NCI-H2107 (cell line): ENCODE results near the gene HOXD8.

Experiments used
- DNase-seq: peaks from one replicate; lab custom pipeline; 2025; lab: John Stamatoyannopoulos, UW

The HOXD8 gene

DNA sequence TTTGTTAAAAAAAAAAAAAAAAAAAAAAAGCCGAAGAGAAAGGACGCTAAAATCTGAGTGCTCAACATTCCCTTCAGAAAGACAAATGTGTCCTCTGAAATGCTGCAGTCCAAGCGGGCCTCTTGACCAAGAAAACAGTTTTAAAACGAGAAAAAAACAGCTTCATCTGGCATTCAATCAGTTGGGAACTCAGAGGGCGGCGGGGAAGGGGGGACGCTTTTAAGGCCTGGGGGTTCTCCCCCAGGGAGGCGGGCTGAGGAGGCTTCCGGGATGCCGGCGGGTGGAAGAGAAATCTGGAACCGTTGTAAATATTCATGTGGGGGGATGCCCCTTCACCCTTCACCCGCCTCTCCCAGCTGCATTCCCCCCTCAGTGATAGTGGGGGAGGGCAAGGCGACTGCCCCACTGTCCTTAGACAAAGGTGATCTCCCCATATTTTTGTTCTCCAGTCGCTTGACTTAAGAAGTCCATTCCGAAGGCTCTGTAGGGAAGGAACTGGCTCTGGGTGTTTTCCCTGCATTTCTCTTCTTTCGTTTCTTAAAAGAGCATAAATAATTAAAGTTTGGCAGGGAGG, 25.7 kb upstream of the HOXD8 start:
- no peak for DNase-seq

DNA sequence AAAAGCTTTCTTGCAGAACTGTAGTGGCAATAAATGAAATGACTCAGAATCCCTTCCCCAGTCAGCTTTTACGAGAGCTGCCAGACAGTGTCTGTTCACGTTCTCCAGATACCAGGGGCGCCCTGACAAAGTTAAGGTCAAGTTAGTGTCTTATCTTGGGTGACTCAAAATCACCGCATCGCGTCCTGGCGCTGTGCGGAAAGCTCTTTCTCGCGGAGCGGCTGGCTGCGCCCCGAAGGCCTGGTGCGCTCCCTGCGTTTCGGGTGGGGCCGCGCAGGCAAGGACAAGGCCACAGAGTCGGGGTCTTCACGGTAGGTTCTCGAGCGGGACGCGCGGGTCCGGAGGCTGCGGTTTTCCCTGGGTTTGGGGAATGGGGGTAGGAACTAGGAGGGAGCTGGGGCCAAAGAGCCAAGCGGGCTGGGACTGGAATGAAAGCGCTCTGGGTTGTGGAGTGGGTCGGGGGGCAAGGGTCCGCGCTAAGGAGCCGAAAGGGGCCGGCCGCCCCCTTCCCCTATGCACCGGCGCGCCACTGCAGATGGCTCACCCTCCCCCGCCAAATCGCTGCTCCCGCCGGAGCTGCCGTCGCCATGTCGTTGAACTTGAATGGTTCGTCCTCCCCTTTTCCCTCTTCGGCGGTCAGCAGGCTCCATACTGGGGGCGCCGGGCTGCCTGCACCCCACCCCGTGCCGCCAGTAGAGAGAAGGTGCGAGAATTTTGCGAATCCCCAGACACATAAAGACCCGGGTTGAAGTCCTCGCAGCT, 25.0 kb upstream of the HOXD8 start:
- no peak for DNase-seq

DNA sequence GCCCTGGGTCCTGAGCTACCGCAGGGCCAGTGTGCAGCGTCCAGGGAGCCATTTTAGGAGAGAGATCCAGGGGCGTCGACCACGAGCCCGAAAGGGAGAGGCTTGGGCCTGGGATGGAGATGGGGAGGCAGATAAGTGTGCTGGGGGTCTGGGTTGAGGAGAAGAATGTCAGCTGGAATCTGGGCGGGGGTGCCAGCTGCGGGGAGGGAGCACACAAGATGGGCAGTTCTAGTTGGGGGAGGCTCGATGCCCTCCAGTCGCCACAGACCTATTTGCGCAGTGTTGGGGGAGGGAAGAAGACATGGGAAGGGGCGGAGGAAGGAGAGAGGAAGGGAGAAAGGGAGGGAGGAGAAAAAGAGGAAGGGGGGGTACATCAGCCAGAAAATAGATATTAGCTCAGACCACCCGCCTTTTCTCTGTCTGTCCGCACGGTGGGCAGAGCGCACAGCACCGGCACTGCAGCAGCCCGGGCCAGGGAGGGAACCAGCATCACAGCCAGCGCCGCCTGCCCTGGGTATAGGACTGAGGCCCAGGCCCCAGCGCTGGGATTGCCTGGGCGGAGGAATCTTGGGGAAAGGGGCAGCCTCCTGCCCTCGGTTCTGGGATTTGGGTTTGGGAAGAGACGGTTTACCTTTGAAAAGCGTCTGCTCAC, 24.3 kb upstream of the HOXD8 start:
- no peak for DNase-seq

DNA sequence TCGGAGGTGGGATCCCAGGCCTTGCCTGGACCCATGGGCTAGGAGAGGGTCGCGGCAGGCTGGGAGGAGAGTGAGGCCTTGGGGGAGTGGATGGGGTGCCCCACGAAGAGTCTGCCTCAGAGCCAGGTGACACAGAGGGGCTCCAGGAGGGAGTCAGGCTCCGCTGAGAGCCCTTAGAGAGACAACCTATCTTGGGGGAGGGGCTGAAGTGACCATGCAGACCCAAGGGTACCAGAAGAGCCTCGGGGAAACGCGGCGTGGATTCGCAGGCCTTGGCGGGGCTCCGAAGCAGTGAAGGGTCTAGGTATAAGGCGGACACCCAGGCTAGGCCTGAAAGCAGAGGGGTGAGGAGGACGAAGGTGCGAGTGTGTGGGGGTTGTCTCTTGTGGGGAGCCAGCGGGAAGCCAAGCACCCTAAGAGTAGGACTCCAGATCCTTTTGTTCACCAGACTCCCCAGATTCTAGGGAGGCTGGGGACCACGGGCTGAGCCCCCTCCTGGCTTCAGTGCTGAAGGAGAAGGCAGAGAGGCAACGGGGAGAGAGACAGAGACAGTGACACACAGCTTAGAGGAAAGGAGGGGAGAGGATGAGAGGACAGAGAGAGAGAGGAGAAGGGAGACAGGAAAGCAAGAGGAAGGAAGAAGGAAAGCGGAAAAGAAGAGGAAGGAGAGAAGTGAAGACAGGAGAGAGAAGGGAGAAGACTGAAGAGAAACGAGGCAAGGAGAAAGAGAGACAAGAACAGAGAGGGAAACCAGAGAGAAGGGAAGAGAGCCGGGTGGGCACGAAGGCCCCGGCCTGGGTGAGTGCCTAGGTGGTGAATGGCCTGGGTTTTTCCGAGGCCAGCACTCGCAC, 23.6 kb upstream of the HOXD8 start:
- DNase-seq: no peak

DNA sequence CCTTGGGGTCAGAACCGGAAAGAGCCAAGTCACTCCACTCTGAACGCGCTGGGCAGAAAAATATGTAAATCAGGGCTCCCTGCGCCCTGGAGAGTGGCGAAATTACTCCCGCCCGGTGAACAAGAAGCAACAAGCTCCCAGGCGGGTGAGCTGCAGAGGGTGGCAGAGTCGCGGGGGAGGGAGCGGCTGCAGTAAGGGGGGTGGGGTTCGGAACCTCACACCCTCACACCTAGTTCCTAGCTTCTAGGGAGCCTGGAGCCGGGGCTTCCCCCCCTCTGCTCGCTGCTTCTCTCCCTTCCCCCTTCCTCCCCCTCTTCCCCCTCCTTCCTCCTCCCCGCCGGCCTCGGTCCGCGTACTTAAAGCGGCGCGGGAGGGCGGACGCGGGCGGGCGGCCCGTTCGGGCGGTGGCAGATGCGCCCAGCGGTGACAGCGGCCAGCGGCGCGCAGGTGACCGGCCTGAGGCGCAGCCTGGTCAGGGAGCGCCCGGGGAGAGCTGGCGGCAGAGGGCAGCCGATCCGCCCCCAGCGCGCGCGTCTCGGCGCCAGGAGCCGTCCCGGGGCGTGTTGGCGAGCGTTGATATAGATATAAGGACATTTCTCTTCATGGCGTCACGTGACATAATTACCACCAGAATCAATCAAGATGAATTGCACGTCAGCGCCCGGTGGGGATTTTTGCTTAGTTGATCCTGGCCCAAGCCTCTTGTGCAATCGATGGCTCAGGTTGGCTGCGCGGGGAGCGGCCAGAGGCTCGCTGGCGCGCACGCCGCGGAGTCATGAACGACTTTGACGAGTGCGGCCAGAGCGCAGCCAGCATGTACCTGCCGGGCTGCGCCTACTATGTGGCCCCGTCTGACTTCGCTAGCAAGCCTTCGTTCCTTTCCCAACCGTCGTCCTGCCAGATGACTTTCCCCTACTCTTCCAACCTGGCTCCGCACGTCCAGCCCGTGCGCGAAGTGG, 22.6 kb upstream of the HOXD8 start, which contains the start of gene HOXD11:
Gene HOXD11 (plus strand): TSS at position 700 of the 959 bp plus-strand sequence. CDS start 76 bp downstream, at position 776.
- peak; percentile 49 for DNase-seq

DNA sequence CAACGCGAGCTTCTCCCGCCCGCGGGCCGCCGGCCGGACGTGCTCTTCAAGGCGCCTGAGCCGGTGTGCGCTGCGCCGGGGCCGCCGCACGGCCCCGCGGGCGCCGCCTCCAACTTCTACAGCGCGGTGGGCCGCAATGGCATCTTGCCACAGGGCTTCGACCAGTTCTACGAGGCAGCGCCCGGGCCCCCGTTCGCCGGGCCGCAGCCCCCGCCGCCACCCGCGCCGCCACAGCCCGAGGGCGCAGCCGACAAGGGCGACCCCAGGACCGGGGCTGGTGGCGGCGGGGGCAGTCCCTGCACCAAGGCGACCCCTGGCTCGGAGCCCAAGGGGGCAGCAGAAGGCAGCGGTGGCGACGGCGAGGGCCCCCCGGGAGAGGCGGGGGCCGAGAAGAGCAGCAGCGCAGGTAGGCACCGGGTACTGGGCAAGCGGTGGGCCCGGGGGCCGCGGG, 21.7 kb upstream of the HOXD8 start:
- no peak for DNase-seq

DNA sequence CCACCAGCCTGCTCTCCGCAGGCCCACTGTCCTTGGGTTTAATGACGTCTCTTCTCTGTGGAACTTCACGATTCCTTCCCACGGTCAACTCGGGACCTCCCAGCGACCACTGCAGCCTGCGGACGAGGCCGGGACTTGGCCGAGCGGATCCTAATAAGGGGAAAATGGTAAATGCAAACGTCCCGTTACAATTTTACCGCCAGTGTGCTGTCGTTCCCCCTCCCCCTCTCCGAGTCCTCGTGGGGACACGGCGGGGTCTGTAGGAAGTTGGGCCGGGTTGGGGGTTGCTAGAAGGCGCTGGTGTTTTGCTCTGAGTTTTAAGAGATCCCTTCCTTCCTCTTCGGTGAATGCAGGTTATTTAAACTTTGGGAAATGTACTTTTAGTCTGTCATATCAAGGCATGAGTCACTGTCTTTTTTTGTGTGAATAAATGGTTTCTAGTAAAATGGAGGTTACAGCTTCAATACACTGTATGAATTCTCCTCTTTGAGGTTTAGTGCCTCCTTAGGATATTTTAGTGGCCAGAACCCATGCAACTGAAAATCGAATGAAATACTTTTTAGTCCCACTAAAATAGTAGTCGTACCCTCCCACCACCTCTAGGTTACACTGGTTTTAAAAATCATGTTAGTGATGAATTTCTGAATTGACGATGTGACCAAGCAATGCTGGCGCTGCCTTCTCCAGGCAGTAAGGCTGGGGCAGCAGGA, 20.2 kb upstream of the HOXD8 start:
- DNase-seq: no peak

DNA sequence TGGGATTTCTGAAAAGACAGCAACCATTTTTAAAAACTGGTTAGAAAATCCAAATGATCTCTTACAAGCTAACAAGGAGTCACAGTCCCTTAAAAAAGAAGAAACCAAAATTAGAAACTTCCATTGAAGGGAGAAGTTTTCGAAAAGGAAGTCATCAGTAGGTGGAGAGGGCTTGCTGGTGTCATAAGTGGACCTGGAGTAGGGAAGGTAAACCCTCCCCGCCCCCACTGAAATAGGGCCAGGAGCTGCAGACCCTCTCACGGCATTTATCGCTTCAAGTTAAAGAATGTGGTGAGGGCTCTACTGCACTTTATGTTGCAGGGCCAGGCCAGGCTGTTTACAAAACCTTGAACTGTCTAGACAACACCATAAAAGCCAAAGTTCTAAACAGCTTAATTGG, 19.6 kb upstream of the HOXD8 start:
- no peak for DNase-seq

DNA sequence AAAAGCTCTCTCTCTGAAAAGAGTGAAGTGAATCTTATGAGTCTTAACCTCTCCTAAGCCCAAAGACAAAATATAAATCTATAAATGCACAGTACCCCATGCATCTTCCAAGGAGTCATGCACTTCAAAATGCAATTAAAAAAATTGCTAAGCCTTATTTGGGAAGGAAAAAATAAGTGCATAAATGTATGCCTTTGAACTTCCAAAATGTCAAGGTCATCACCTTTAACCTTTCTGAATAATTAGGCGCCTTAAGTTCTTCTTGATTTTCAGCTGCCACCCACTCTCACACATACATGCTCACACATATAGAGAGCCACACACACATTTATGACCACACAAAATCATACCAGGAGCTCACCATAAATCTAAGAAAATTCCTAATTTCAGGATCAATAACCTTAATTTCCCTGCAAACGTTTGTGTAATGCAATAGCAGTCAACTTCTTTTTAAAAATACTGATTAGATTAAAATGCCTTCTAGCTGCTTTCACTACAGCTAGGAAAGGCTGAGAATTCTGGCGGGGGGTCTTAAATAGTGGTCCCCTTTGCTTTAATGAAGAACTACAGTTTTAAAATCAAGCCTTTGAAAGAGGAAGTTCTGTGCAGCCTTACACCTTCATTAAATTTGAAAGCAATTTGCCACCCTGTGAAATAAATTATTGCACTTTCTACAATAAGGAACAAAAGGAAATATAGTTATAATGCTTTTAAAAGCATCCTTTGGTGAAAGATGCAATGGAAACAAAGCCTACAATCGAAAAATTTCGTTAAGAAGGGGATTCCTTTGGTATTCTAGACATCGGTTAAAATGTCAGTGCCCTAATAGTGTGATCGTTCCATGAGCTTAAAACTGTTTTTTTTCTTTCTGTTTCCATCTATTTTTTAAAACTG, 18.8 kb upstream of the HOXD8 start:
- no peak for DNase-seq

DNA sequence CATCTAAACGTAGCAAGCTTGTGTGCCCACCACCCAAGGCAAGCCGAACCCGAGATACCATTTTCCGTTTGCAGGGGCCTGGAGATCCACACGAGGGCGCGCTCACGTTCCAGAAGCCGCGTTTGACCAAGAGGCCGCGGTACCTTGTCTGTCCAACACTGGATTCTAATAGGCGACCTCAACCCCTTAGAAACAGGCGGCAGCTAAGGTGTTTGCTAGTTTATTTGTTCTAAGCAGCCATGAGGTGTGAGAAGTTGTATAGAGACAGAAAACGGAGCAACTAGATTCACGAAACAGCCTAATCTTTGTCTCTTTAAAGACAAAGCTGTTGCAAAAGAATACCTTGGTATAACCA, 18.2 kb upstream of the HOXD8 start:
- DNase-seq: peak; percentile 82

DNA sequence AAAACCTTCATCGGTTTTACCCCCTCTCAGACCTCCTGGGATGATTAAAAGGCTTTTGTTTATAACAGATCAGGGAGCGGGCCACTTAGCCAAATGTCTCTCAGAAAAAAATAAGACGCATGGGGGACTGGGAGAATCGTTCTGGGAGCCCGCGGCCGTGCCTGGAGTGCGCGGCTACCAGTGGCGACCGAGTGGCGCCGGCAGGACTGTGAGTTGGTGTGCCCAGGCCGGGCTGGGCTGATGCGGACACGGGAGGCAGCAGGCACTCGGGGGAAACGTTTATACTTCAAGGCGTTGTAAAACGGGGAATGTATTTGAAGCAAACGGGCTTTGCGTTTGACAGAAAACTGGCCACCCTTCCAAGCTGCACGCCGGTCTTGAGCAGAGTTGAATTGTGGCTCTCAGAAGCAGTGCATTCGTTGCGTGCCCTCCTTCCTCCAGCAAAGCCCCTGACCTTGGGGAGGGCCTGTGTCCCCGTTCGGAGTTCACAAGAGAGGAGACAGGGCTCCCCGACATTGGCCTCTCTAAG, 17.6 kb upstream of the HOXD8 start:
- DNase-seq: no peak

DNA sequence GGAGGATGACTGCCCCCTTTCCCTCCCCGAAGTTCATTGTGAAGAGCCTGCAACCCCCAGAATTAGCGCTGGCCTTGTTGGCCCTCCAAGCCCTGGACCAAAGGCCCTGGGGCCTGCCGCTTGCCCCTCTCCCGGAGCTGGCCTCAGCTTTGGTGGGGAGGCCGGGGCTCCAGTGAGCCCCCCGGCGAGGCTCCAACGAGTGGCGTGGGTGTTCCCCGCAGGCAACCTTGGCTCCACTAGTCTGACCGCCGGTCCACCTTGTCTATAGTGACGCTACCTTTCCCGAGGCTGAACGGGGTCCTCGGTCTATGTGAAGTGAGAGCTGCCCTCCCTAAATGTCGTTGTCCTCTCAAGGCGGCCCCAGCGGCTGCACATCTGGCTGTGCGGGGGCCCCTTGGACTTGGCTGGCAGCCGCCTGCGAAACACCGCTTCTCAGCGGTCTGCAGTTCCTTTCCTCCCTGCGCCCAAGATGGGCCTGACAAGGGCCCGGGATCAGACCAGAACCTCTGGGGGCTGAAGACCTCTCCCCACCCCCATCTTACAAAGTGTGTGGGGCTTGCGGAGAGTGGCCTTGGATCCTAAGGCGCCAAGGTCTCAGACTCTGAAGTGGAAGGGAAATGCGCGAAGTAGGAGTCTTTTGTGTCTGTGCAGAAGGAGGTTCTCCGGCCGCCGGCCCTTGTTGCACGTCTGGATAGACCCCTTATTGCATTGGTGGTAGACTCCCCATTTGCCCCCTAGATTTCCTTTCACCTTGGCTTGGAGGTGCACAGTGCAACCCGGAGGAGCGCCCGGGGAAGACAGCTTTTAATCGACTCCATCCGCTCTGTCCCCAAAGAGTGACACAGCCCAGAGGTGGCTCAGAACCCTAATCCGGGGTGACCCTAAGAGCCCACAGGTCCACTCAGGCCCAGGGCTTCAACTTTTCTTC, 16.9 kb upstream of the HOXD8 start:
- DNase-seq: no peak

DNA sequence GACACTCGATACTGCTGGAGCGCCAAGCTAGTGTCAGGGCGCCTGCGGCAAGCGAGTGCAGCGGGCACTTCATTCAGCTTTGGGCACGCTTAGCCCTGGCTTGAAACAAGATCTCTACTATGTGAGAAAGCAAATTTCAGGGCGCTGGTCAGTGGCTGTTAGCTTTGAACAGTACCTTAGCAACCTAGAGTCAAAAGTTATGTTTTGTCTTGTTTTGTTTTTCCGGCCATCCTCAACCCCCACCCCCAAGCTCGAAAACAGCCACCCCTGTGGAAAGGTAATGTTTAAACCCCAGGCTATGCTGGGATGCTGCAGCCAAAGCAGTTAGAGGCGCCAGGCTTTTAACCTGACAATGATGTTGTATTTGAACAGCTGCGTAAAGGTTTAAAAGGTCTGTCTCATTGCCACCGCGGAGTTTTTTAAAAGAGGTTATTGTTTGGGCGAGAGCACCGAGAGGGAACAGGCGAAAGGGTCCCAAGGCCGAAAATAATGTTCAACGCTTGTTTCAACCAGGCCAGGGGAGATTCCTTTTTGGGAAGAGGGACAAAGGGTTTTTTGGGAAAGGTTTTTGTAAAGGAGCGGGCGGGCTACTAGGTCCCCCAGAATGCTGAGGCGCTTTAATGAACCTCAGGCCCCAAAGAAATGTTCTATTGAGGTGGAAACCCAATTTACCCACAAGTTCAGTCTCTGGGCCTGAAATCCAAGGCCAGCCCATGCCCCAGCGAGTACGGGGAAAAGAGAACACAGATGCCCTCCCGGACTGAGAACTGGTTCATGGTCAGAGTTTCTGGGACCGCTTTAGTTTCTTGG, 15.2 kb upstream of the HOXD8 start:
- no peak for DNase-seq

DNA sequence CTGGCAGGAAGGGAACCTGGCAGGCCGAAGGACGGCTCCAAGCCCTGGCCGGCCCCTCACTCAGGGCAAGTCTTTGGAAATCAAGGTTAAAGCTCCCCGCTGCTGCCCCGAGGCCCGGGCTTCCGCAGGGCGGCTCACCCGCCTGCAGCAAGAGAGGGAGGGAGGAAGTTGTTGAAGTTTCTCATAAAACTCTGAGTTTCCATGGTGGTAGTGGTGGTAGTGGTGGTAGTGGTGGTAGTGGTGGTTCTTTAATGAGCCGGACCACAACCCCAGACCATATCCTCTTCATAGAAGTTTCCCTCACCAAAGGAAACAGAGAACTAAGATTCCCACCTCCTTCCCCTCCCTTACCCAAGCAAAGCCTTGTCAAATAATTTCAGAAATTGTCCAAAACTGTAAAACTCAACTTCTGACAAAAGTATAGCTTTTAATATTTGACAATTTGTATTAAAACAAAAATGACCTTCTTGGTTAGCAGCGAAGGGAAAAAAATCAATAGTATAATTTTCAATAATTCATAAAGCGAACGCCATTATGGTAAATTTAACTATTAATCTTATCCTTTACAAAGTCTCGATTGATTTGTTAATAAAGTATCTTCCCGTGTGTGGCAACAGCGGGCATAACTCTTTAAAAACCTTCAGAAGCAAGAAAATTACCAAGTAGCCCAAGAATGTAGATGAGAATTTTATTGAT, 14.4 kb upstream of the HOXD8 start:
- DNase-seq: no peak

DNA sequence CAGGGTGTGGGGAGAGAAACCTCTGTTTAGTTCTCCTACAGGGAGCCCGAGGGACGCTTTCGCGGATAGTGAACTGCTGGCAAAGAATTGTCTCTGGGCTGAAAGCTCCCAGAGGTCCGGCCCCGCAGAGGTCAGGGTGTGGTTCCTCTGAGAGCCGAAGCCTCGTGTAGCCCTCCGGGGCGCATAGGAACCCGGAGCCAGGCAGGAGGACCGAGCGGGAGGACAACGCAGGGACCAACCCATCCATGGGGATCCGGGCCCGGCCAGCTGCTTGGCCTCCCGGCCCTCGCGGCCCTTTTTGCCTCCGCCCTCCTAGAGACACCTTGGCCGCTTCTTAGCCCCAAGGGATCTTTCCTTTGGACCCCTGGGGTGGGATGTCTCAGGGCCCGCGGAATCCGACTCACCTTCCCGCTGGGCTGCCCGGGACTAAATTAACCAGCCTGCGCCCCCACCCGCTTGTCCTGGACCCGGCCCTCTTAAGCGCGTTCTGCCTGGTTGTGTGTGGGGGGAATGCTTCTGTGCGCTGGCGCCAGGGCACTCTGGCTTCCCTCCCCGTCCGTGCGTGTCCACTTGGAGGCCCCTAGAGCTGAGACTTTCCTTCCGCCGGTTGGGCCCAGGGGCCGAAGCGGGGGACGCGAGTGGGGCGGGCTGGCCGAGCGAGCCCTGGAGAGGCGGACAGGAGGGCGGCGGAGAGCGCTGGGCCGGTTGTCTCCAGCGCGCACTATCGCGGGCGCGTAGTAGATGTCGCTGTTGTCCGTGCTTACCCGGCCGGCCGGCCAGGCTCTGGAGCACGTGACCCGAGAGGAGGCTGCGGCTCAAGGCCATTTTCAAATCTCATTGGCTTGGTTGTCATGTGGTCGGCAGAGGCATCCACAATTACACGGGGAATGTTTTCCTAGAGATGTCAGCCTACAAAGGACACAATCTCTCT, 13.4 kb upstream of the HOXD8 start, which contains the start of gene HOXD10:
Gene HOXD10 (plus strand): TSS at position 896 of the 931 bp plus-strand sequence. CDS start 56 bp downstream, outside the sequence.
- peak; percentile 62 for DNase-seq
